NCI-H226 (cell line): ENCODE data around the gene C6orf15.

ENCODE experiments used
- DNase-seq: peaks from one replicate; pipeline ENCODE4 v3.0.0-alpha.2; 2015

Gene C6orf15

DNA sequence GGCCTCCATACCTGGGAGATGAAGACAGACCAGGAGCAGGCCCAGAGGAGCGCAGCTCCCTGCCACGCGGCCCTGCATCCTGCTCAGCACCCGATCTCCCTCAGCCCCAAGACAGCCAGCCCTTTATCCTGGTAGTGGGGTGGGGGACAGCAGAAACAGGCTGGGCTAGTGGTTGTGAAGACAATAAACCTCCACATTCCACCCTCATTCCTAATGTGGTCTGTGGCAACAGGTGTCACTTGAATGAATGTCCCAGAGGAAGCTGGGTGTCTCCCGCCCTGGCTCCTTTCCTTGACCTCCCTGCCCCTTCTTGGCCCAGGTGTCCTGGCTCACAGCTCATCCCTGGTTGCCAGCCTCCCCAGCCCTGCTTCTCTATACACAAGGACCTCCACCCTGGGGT is at the start of gene C6orf15:
C6orf15 (minus strand) TSS at position 98 of the 400 bp plus-strand sequence; CDS start at position 78, 20 bp downstream.
- no peak for DNase-seq

DNA sequence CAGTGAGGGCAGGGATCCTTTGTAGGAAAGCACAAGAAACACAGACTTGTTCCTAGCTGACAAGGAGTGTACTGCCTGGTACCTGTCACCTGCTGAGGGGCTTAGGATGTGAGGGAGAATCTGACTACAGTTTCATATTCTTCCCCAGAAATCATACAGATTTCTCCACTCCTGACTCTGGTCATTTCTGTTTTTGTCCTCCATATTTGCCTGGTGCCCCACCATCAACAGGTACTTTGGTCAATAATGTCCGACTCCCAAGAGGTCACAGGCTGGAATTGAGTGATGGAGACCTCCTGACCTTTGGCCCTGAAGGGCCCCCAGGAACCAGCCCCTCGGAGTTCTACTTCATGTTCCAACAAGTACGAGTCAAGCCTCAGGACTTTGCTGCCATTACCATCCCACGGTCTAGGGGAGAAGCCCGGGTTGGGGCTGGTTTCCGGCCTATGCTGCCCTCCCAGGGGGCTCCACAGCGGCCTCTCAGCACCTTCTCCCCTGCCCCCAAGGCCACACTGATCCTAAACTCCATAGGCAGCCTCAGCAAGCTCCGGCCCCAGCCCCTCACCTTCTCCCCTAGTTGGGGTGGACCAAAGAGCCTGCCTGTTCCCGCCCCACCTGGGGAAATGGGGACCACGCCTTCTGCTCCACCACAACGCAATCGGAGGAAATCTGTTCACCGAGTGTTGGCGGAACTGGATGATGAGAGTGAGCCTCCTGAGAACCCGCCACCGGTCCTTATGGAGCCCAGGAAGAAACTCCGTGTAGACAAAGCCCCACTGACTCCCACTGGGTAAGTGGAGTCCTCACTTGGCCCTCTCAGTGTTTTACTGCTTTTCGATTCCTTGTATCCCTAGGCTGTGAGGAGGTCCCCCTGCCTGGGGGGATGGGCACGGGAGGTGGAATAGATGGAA is 49.1 kb upstream of the C6orf15 start:
- no peak for DNase-seq

DNA sequence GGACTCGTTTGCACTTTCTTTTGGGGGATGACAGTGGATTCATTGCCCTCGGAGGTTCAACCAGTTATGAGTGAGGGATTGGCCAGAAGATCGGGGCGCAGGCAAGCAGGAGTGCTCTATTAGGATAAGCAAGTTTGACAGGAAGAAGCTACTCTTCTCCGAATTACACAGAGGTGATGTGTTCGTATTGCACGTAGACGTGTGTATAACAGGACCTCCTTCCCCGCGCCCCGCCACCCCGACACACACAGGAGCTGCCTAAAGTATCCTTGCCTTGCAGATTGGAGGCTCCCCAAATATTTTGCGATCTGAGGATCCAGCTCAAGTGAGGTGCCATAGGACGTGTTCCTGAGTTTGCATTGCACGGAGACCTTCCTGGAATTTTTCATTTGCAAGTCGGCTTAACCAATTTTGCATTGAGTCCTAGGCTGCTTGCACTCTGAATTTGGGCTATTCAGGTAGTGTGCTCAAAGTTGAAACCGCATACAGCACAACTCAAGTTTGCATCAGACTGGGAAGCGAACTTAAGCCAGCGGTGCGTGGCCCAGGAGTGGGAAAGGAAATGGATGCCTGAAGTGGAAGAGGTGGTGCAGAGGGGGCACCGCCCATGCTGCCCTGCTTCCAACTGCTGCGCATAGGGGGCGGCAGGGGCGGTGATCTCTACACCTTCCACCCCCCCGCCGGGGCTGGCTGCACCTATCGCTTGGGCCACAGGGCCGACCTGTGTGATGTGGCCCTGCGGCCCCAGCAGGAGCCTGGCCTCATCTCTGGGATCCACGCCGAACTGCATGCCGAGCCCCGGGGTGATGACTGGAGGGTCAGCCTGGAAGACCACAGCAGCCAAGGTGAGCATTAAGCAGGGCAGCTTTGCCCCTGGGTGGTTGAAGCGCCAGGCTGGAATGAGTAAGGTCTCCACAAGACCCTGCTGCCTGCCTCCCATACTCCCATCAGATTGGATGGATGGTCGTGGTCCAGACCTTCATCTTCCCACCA is 46.8 kb upstream of the C6orf15 start:
- no peak for DNase-seq

DNA sequence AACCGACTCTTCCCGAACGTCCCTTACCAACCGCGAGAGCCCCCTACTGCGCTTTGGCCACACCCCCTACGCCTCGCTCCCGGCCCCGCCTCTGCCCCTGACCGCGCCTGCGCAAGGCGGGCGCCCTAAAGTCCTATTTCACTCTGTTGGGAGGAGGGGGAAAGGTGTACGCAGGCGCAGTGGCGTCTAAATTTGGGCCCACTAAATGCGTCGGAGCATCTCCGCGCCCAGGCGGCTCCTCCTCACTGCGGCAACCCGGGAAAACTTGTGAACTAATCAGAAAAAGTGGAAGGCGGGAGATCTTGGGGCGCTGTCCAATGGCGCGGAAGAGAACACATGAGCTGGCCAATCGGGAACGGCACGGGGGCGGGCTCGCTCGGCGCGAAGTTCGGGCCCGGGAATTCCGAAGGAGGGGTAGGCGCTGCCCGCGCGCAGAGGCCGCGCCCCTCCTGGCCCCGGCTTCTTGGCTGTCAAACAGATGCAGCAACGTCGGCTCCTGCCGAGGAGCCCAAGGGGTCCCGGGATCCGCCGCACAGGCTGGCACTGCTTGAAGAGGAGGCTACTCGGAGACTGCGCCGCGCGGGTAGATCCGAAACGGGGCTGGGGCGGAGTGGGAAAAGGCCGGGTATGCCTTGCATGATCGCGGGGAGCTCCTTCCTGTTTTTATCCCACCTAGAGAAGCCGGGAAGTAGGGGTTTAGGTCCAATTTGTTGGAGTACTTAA is 45.9 kb upstream of the C6orf15 start, which contains the start of gene TCF19:
TCF19 (plus strand) TSS at position 450 of the 723 bp plus-strand sequence. CDS start 881 bp downstream, outside the sequence.
- DNase-seq: peak; percentile 98

DNA sequence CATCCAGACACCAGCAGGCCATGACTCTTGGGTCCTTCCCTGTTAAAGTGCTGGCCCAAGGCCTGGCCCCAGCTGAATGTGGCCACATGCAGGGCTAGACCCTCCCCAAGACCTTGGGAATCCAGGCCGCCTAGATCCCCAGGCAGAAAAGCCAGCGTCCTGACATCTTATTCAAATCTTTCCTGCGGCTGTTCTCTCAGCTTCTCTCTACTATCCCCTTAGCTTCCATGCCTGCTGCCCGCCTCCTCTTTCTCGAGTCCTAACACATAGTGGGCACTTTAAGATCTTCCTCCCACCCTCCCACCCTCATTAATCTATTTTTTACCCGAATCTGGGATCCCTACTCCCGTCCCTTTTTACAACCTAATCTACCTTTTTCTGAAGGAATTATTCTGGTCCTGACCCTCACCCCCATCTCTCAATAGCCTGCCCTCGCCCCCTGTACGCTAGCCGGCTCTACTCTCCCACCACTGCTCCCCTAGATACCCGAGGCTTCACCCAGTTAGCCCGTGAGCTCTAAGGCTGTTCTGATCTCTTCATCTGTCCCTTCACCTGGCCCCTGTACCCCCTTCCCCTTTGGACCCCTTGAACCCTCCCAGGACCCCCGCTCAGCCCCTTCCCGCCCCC is 45.3 kb upstream of the C6orf15 start, which contains the start of gene CCHCR1:
CCHCR1 (minus strand) TSS at position 290 of the 627 bp plus-strand sequence; CDS start at position 88, 202 bp downstream.
- DNase-seq: no peak

DNA sequence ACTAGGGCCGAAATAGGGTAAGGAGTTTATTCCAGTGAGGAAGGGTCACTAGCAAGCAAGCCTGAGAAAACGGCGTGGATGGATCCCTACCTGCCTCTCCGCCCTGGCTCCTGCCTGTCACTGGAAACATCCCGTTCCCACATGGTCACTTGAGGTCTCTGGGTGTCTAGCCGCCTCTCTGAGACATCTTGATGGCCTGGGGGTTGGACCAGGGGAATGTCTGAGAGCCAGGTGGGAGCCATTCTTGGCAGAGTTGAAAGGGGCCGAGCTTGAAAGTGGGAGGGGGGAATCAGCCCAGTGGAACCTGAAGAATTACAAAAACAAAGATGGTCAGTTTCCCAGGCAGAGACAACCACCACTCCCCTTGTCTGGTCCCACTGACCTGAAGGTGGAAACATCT is 44.3 kb upstream of the C6orf15 start:
- DNase-seq: no peak

DNA sequence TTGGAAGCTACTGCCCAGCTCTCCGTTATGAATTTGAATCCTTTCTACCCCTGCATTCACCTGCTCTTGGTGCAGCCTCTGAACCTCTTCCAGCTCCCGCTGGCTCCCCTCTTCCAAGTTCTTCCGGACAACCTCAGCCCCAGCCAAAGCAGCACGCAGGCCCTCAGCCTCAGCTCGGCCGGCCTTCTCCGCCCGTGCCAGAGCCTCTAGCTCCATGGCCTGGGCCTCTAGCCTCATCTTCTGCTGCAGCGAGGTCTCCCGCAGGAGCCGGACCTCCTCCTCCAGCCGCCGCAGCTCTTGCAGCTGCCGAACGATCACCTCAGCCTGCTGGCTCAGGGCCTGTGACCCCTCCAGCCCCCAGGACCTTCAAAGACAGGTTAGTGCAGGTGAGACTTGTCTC is 42.1 kb upstream of the C6orf15 start:
- DNase-seq: no peak

DNA sequence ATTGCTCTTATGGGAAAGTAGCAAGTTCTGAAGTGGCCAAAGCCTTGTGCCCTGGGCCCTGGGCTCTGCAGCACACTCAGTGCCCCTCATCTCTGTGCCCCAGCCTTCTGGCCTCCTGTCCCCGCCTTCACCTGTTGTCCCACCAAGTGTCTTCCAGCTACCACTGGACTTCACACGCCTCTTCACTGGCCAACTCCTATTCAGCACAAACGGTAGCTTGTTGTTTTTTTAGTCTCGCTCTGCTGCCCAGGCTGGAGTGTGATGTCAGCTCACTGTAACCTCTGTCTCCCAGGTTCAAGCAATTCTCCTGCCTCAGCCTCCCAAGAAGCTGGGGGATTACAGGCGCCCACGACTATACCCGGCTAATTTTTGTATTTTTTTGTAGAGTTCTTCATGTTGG is 40.4 kb upstream of the C6orf15 start:
- DNase-seq: no peak

DNA sequence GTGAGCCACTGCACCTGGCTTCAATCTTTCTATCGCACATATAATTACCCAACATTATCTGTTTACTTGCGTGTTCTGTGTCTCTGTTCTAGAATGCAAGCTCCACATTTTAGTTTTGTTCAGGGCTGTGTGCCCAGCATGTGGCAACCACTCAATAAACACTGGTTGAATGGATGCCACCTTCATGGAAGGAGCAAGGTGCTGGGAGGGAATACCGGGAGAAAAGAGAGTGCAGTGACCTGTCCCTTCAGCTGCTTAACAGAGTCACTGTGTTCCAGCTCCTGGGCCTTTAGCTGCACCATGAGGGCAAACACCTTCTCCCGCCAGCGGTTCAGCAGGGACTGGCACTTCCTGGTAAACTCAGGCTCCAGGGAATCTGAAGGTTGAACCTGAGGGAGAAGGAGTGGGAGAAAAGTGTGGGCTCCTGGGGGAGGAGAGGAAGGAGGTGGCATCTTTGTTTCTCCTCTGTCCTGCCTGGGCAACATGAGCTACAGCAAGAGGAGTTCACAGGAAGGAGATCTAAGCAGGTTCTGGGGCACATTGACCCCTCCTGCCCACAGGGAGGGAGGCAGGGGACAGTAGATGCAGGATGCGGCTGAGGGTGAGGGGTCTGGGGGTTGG is 37.6 kb upstream of the C6orf15 start:
- DNase-seq: no peak

DNA sequence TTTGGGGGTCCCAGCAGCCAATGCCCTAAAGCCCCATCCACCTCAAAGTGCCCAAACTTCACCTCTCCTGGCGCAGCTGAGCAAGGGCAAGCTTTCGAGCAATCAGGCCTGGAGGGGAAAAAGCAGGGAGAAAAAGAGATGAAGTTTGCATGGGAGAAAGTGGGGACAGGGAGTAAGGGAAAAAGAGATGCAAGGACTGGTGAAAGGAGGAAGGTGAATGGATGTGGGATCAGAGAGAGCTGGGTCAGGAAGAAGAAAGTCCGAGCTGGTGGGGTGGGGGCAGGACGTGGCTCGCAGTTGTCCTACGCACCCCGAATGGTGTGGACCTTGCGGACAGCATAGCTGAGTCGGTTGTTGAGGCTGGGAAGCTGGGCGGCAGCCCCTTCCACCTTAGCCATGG is 33.0 kb upstream of the C6orf15 start:
- DNase-seq: no peak

DNA sequence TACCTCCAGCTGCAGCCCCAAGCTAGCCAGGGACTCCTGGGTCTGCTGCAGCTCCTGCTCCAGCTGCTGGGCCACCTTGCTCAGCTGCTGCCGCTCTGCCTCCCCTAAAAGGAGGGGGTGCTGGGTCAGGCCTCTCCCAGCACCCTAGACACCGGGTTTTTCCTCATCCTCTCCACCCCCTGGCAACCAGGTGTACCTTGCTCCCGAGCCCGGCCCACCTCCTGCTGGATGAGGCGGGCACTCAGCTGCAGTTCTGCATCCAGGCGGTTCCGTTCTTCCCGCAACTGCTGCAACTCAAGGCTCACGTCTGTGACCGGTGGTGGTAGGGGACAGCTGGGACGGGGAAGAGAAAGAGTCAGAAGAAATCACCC is 32.6 kb upstream of the C6orf15 start:
- no peak for DNase-seq

DNA sequence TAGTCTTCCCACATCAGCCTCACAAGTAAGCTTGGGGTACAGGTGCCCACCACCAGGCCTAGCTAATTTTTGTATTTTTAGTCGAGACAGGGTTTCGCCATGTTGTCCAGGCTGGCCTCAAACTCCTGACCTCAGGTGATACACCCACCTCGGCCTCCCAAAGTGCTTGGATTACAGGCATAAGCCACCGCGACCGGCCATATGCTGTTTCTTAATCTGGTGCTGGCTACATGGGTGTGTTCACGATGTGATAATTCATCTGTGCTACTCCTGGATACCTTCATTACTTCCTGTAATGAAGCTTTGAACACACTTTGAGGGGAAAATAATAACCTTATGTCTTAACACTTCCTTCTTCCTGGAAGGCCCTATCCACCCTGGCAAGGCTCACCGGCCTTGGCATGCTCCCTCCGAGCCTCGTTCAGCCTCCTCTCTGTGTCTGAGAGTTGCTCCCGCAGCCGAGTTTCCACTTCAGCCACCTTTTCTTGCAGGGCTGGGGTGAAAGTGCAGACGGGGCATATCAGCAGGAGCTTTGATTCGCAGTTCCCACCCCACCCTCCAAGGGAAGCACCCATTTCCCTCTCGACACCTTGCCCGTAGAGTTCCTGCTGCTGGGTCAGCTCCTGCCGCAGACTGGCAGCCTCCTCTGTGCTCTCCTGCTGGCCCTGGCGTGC is 32.1 kb upstream of the C6orf15 start:
- DNase-seq: no peak

DNA sequence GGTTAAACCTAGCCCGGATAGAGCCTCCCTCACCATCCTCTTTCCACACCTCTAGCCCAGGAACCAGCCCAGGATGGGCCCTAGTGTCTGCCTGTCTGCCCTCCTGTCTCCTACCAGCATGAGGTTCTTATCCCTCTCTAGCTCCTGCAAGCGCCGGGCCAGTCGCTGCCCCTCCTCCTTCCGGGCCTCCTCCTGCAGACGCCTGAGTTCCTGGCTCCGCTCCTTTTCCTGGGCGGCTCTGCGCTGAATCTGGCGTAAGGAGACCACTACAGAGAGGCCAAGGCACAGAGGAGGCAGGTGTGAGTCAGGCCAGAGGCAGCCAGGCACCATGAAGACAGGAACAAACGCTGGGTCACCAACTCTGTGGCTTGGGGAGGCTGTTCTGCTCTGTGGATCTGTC is 30.8 kb upstream of the C6orf15 start:
- peak; percentile 24 for DNase-seq

DNA sequence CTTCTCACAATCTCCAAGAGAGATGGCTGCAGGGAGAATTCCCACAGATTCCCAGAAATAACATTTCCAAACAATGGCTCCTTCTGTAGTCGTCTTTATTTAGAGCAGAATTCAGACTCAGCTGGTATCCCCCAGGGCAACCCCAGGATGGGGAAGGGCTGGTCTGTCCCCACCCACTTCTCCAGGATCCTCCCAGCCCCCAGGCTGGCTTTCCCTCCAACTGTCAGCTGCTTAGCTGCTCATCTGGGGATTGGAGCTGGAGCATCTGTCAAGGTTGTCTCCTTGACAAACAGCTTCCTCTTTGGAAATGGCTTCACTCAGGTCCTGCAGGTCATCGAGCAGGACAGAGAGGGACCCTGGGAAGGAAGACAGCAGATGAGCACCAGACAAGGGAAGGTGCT is 30.0 kb upstream of the C6orf15 start:
- no peak for DNase-seq

DNA sequence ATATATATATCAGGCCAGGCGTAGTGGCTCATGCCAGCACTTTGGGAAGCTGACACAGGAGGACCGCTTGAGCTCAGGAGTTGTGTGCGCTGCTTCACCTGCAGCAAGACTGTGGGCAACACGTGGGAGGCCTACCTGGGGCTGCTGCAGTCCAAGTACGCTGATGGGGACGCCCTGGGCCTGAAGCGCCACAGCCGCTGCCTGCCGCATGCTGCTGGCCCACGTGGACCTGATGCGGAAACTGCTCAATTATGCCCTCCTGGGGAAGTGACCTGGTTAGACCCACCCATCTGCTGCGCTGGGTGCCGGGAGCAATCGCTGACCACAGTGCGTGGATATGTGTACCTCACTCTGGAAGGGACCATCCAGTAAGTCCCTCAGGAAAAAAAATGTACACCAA is 28.3 kb upstream of the C6orf15 start:
- no peak for DNase-seq

DNA sequence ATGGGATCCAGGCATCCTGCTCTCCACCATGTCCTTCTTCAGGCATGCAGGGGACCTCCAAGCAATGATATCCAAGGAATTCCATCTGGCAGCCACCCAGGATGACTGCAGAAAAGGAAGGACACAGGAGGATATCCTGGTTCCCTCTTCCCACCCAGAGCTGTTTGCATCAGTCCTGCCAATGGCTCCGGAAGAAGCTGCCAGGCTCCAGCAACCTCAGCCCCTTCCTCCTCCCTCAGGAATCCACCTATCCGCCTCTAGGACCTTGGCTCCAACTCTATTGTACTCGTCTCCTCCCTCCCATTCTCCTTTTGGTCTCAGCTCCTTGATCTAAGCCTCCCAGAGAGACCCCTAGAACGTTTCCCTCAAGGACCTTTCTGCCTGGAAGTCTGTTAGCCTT is 27.2 kb upstream of the C6orf15 start:
- DNase-seq: peak; percentile 73

DNA sequence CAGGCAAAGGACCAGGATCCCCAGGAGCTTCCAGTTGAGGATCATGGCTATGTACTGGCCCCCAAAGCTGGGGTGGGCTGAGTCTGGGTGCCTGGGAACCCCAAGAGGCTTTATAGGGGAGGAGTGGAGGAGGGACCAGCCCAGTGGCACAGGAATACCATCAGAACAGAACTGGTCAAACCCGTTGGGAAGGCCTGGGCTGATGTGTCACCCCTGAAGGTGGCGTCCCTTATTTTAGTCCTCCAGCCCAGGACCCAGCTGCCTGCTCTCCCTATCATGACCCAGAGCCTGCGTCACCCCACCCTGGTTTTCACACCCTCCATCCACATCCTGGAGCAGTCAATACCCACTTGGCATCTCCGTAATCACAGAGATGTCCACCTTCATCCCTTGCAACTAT is 26.6 kb upstream of the C6orf15 start, which contains the start of gene PSORS1C2:
PSORS1C2 (minus strand) TSS at position 85 of the 400 bp plus-strand sequence; CDS start at position 45, 40 bp downstream.
- no peak for DNase-seq

DNA sequence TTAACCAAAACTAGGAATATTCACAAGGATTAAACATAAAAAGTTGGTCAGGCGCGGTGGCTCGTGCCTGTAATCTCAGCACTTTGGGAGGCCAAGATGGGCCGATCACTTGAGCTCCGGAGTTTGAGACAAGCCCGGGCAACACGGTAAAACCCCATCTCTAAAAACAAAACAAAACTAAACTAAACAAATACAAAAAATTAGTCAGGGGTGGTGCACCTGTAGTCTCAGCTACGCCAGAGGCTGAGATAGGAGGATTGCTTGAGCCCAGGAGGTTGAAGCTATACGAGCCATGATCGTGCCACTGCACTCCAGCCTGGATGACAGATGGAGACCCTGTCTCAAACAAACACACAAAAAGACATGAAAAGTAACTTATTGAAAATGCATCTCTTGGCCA is 23.3 kb upstream of the C6orf15 start:
- DNase-seq: no peak

DNA sequence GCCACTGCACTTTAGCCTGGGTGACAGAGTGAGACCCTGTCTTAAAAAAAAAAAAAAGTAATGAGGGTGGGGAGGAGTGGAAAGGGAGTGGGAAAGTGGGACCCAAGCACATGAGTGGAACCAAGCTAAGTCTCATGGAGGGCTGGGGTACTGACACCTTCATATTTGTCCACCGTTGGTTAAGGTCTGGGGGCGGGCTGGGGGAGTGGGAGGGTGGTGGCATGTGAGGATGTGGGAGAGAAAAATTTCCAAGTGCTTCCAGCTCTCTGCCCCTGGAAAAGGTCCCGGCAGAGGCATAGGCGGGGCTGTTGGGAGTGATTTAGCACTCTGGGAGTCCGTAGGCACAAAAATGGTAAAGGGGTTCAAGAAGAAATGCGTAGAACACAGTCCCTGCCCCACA is 20.4 kb upstream of the C6orf15 start:
- no peak for DNase-seq

DNA sequence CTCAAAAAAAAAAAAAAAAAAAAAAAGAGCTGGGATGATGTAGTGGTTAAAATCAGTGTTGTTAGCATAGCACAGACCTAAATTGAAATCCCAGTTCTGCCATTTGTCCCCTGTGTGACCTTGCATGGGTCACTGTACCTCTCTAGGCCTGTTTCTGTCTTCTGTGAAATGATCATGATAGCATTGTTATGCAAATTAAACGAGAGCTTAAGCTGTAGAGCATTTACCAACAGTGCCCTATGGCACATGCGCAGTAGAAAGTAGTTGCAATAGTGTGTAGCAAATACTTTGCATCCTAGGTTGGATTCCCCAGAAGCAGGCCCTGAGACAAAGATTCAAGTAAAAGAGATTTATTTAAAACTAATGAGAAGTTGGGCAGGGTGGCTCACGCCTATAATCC is 19.2 kb upstream of the C6orf15 start:
- no peak for DNase-seq

DNA sequence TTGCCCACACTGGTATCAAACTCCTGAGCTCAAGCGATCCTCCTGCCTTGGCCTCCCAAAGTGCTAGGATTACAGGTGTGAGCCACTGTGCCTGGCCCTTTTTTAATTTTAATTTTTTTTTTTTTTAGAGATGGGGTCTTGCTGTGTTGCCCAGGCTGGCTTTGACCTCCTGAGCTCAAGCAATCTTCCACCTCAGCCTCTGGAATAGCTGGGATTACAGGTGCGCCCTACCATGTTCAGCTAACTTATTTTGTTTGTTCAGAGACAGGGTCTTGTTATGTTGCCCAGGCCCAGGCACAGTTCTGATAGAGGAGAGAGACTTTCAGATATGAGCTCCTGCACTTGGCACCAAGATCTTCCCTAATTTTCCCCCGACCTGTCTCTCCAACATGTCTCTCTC is 18.4 kb upstream of the C6orf15 start:
- DNase-seq: no peak
